ENCODE data around the gene CDYL2.
A peak's percentile ranks its signal among the peaks of the same experiment; 100 is the strongest.
"Not testable (repeated sequence)": the region's sequence is repeated elsewhere in the genome, so short reads cannot be mapped to it uniquely, and the experiment has no call there.

CDYL2 gene

GRCh38 chr16:80804526-80805383 is at the start of gene CDYL2:
Gene CDYL2, minus strand, starts transcription at chr16:80804598. Its CDS starts 425 bp downstream, at chr16:80804173.
- peak; percentile 75 for DNase-seq (ENCODE audit: low spot score)

DNA sequence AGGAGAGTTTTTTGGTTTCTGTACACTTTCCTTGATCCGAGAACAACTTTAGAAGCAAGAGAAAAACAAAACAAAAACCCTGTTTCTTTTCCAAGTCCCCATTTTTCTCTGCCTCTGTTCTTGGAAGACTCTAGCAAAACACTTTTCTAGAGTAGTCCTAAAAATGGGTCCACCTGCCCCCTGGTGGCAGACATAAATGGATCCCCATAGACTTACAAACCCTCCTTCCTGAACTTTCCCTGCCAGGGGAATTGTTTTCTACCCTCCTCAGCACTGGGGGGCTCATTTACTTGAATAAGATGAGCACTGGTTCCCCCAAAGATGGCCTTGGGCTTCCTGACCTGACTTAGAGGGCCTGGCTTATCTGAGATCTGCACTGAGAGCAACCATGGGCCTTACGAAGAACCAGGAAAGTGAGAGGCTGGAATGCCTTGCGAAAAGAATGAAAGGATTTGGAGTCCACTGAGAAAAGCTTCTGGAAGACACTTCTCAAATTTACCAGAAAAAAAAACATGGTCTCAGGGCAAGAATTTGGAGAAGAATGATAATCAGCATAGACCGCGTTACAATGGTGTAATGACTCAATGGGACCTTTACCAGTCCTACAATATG is 48.0 kb upstream of the CDYL2 start:
- DNase-seq (ENCODE audit: low spot score), result peak; percentile 19

GRCh38 chr16:80851831-80852230 is 47.4 kb upstream of the CDYL2 start:
- no peak for DNase-seq (ENCODE audit: low spot score)

DNA sequence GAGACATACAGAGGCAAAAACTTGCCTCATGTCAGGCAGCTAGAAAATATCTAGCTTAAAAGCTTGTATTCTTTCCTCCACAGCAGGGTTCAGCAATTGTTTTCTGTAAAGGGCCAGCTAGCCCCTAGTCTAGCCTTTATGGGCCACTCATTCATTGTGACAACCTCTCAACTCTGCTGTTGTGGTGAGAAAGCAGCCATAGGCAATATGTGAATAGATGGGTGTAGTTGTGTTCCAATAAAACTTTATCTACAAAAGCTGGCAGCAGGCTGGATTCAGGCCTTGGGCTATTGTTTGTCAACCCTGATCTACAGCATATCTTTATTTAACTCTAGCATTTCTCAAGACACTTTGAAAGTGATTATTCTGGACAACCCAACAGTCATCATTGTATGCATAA is 46.4 kb upstream of the CDYL2 start:
- DNase-seq (ENCODE audit: low spot score), result no peak

GRCh38 chr16:80848862-80849261 is 44.5 kb upstream of the CDYL2 start:
- DNase-seq (ENCODE audit: low spot score), result no peak

DNA sequence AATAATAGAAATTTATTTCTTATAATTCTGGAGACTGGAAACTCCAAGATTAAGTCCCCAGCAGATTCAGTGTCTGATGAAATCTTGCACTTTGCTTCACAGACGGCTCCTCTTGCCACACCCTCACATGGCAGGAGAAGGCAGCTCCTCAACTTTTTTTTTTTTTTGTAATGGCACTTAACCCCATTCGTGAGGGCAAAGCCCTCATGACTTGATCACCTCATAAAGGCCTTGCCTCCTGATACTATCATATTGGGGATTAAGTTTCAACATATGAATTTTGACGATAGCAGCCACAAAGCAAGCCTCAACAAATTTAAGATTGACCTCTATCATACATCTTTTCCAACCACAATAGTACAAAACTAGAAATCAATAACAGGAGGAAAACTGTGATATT is 42.3 kb upstream of the CDYL2 start:
- DNase-seq (ENCODE audit: low spot score), result no peak

GRCh38 chr16:80846275-80846674 is 41.9 kb upstream of the CDYL2 start:
- DNase-seq (ENCODE audit: low spot score), result no peak

- DNase-seq (ENCODE audit: low spot score), result no peak
These were observed 40.0 kb upstream of the CDYL2 start for GRCh38 chr16:80844395-80844794.

DNA sequence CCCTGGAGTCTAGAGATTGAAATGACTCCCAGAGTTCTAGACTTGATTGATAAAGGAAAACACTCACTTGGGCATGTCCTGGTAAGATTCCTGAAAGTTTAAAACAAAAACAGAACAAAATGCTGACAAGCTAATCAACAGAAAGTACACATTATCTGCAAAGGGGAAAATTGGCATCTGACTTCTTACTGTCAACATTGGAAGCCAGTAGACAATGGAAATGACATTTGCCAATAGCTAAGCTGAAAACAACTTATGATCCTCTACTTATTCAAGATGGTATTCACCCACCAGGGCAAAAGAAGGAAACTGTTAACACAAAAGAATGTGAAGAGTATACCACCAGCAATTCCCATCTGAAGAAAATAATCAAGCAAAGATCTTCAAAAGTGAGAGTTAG is 36.8 kb upstream of the CDYL2 start:
- no peak for DNase-seq (ENCODE audit: low spot score)

- DNase-seq (ENCODE audit: low spot score), result no peak
These were observed 33.2 kb upstream of the CDYL2 start for GRCh38 chr16:80837533-80838147.

DNA sequence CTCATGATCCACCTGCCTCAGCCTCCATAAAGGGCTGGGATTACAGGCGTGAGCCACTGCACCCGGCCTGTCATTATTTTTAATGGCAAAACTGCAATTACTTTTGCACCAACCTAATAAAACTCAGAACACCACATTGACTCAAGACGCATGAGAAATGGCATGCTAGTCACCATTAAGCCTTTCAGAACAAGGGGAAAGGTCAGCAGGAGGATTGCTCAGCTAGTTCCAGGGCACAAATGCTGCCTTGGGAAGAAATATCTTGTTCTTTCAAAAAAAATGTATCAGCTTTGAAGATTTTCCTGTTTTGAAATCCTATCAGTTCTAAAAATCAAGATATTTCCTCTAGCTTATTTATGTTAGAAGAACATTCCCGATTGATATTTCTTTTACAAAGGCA is 32.4 kb upstream of the CDYL2 start:
- no peak for DNase-seq (ENCODE audit: low spot score)

DNA sequence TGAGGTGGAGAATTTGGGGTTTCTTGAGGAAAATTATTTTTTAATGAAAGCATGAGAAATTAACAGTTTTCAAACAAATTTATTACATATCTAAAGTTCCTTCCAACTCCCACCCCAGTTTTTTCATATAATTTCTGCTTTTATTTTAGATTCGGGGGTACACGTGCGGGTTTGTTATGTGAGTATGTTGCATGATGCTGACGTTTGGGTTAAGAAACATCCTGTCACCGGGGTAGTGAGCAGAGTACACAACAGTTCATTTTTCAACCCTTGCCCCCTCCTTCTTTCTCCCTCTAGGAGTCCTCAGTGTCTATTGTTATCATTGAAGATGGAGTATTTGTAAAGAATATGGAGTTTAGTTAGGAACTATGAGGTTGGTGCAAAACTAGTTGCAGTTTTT is 31.8 kb upstream of the CDYL2 start:
- DNase-seq (ENCODE audit: low spot score), result no peak

GRCh38 chr16:80831039-80831438 is 26.6 kb upstream of the CDYL2 start:
- no peak for DNase-seq (ENCODE audit: low spot score)

DNA sequence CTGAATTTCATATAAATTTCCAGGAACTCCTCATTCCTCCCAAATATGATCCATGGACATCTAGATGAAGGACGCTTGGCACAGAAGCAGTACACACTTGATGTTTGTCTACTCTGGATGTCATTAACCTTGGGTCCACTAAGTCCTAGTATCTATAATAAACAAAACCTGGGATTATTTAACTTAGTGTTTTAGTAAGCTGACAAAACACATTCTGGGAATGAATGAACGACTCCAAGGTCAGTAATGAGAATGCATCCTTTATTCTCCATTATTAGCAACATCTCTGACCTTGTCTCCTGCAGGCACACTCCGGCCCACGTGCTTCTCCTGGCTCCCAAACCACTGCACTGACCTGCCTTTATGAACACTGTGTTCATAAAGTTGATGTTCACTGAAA is 24.1 kb upstream of the CDYL2 start:
- no peak for DNase-seq (ENCODE audit: low spot score)

DNA sequence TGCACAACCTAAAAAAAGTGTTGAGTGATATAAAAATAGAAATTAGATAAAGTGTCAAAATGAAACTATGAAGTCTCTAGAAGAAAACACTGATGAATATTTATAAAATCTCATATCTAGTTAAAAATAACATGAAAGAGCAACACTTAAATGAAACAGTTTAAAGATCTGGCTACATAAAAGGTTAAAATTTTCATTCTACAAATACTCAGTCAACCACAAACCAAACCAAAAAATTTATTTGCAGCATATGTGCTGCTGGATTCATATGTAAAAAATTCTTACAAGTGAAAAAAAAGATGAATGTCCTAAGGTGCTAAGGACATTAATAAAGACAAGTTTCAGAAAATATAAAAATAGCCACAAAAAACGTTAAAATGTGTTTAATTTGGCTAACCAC is 22.6 kb upstream of the CDYL2 start:
- no peak for DNase-seq (ENCODE audit: low spot score)

DNA sequence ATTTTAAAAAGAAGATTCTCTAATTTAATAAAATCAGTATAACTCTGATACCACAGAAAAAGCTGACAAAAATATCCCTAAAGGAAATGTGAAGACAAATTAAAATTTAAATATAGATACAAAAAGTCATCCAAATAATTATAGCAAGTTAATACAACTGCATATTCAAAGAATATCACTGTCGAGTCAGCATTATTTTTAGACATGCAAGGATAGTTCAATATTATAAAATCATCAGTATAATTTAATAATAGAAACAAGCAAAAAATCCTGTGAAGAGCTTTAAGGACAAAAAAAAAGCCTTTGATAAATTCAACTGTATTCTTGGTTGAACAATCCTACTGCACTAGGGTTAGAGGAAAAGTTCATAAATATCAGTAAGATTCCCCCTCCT is 21.0 kb upstream of the CDYL2 start:
- no peak for DNase-seq (ENCODE audit: low spot score)

DNA sequence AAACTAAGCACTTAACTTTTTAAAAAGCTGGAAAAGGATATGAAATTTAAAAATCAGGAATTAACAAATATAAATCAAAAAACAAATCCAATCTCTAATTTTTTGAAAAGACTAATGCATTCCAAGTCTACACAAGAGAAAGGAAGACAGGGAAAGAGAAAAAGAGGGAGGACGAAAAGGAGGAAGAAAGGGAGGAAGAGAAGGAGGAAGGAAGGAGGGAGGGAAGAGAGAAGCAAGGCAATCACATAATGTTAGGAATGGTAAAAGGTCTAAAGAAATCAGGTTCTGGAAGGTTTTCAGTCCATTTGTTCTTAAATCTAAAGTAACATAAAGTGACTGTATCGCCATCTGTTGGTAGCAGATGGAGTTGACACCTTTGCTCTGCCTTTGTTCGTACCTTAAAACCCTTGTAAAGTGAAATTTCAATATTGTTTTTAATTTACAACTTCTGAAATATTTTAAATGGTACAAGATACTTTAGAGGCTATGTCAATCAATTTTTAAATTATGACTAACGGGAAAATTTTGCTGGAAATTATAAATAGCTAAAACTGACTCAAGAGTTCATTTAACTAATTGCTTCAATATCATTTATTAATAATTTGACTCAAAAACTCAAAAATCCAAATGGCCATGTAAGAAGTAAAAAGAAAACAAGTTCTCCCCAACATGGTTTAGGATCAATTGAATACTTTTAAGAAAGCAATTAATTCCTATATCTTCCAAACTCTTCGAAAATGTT is 20.4 kb upstream of the CDYL2 start:
- DNase-seq (ENCODE audit: low spot score), result peak; percentile 33

DNA sequence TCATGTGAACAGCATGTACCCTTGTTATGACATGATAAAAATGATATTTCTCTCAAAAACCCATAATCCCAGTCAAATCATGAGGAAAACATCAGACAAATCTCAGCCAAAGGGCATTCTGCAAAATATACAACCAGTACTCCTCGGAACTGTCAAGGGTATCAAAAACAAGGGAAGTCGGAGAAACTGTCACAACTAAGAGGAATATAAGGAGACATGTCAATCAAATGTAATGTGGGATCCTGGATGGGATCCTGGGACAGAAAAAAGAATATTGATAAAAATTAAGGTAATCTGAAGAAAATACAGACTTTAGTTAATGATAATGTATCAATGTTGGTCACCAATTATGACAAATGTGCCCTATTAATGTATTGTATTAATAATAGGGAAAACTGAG is 15.6 kb upstream of the CDYL2 start:
- no peak for DNase-seq (ENCODE audit: low spot score)

DNA sequence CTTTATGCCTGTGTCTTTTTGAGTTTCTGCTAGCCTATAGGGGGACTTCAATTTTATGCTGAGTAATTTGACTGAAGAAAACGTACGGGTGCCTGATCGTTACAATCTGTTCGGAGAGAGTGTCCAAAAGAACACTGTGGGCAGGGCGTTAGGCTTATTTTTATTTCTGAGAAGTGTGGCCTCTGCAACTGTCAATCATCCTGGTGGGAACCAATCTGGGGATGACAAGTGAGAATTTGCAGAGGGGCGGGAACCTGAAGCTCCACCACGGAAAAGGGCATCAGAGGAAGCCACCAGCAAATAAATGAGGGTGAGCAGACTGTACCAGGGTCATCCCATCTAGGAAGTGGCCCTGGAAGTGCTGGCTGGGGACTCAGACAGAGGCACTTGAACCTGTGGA is 12.0 kb upstream of the CDYL2 start:
- no peak for DNase-seq (ENCODE audit: low spot score)

DNA sequence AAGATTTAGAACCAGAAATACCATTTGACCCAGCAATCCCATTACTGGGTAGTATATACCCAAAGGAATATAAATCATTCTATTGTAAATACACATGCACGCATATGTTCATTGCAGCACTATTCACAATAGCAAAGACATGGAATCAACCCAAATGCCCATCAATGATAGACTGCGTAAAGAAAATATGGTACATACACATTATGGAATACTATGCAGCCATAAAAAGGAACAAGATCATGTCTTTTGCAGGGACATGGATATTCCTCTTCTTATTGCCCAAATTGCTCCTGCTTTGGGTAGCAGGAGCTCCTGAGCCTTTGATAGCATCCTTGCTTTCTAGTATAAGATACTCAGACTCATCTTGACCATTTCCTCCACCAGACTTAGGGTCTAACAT is 10.9 kb upstream of the CDYL2 start:
- DNase-seq (ENCODE audit: low spot score), result not testable (repeated sequence)

DNA sequence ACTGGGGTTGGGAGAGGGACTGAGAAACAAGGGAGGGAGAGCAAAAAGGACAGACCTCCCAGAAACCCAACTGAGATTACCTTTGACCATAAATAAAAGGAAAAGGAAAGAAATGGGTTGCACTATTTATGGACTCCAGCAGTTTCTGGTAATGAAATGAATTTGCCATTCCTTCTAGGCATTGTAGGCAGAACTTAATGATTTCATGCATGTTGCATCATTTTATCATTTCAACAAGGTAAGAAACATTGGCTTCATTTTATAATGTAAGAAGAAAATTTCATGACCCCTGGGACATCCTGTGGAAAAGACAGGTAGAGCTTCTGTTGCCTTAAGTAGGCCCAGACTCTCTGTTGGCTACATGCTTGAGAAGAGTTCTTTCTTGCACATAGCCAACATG is 8.2 kb upstream of the CDYL2 start:
- no peak for DNase-seq (ENCODE audit: low spot score)

DNA sequence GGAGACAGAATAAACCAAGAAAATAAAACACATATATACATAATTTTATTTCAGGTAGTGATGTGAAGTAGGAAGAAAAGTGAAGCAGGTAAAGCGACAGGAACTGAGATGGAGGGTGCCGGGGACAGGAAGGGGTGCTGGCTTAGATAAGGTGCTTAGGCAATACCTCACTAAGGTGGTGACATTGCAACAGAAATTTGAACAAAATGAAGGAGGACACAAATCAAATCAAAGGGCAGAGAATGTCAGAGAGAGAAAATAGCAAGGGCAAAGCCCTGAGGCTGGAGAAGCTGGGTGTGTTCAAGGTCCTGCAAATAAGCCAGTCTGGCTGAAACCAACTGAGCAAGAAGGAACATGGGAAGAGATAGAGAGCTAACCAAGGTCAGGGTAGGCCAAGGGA is 5.0 kb upstream of the CDYL2 start:
- no peak for DNase-seq (ENCODE audit: low spot score)

DNA sequence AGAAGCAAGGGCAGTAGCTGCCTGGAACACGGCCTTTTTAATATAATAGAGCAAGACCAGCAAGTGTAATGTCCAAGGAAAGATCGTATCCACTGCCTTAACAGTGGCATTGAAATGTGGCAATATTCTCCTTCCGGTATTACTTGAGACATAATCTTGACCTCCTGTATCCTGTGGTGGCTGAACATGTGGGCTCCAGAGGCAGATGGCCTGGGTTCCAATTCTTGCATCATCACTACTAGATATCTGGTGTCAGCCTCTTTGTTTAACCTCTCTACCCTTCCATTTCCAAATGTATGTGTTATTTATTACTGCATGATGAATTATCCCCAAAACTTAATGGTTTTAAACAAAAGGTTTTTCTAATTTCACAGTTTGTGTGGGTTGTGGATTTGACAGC is 3.5 kb upstream of the CDYL2 start:
- no peak for DNase-seq (ENCODE audit: low spot score)
